ENCODE measurements around the gene MAZ.

DNA sequence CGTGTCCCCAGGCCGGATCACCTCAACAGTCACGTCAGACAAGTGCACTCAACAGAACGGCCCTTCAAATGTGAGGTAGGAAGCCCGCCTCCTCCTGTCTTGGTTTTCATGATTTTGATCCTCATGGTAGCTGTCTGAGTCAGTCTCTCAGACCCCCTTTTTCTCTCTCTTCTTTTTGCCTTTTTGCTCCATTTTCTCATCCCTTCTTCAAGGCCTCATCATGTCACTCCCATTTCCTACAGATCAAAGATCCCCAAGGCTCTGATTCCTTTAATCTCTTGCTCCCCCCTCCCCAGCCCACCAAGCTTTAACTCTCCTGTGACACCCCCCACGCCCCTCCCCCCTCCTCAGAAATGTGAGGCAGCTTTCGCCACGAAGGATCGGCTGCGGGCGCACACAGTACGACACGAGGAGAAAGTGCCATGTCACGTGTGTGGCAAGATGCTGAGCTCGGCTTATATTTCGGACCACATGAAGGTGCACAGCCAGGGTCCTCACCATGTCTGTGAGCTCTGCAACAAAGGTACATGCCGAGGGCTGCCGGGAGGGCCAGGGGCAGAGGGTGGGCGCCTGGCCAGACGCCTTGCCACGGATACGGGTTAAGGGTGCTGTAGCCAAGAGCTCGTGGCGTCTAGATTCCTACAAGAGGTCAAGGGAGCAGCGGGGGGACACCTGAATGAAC, 2.0 kb downstream of the MAZ start:
- TF ChIP-seq, protein P1, sequence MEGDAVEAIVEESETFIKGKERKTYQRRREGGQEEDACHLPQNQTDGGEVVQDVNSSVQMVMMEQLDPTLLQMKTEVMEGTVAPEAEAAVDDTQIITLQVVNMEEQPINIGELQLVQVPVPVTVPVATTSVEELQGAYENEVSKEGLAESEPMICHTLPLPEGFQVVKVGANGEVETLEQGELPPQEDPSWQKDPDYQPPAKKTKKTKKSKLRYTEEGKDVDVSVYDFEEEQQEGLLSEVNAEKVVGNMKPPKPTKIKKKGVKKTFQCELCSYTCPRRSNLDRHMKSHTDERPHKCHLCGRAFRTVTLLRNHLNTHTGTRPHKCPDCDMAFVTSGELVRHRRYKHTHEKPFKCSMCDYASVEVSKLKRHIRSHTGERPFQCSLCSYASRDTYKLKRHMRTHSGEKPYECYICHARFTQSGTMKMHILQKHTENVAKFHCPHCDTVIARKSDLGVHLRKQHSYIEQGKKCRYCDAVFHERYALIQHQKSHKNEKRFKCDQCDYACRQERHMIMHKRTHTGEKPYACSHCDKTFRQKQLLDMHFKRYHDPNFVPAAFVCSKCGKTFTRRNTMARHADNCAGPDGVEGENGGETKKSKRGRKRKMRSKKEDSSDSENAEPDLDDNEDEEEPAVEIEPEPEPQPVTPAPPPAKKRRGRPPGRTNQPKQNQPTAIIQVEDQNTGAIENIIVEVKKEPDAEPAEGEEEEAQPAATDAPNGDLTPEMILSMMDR (IDR thresholded peaks at IDR 0.05) = no peak
- TF ChIP-seq POLR2A (IDR thresholded peaks at IDR 0.05) = no peak
